GM10847 (cell line): Measurements from ENCODE around the gene DTX1.

Experiments used
- POLR2A ChIP-seq: IDR thresholded peaks from 2 replicates; pipeline ENCODE4 v1.6.1; 2011; ENCODE audit not compliant: insufficient read length; ENCODE audit errors: extremely low read depth

Gene DTX1

GRCh38 chr12:113129664-113130456 lies 73.3 kb downstream of the DTX1 start:
- TF ChIP-seq POLR2A, result no peak

GRCh38 chr12:113130457-113131135 lies 74.1 kb downstream of the DTX1 start:
- no peak for TF ChIP-seq POLR2A

- no peak for TF ChIP-seq POLR2A
These were observed 75.0 kb downstream of the DTX1 start for GRCh38 chr12:113131556-113131955.

GRCh38 chr12:113133036-113133435 lies 76.5 kb downstream of the DTX1 start:
- no peak for TF ChIP-seq POLR2A

GRCh38 chr12:113133666-113134065 lies 77.1 kb downstream of the DTX1 start:
- TF ChIP-seq POLR2A, result no peak

- no peak for TF ChIP-seq POLR2A
These were observed 77.5 kb downstream of the DTX1 start for GRCh38 chr12:113134071-113134470.

GRCh38 chr12:113134521-113134951 lies 78.0 kb downstream of the DTX1 start:
- no peak for TF ChIP-seq POLR2A

- TF ChIP-seq POLR2A, result no peak
These were observed 78.9 kb downstream of the DTX1 start, which contains the start of gene RASAL1 for GRCh38 chr12:113135178-113136127. Gene RASAL1 (minus strand): TSS chr12:113135761. CDS start chr12:113135462, 299 bp downstream.

- TF ChIP-seq POLR2A, result no peak
These were observed 79.8 kb downstream of the DTX1 start for GRCh38 chr12:113136128-113136989.

- no peak for TF ChIP-seq POLR2A
These were observed 80.5 kb downstream of the DTX1 start for GRCh38 chr12:113136990-113137511.

- TF ChIP-seq POLR2A, result no peak
These were observed 81.6 kb downstream of the DTX1 start for GRCh38 chr12:113137861-113138783.

GRCh38 chr12:113138826-113139225 lies 82.3 kb downstream of the DTX1 start:
- TF ChIP-seq POLR2A, result no peak

GRCh38 chr12:113140706-113141105 lies 84.2 kb downstream of the DTX1 start:
- TF ChIP-seq POLR2A, result no peak

GRCh38 chr12:113142173-113142885 lies 85.8 kb downstream of the DTX1 start:
- TF ChIP-seq POLR2A, result no peak
